Testis (tissue), 2 donors: ENCODE results near the gene PTPRT.

ENCODE experiments used
- CTCF ChIP-seq, 3 experiments: fragments of 450-650 bp in 2 of 3; fragments of 200-600 bp in 1 of 3; sonication (generic) in 1 of 3; IDR thresholded peaks; one replicate each; pipeline ENCODE4 v1.5.1; 2016 to 2019; ENCODE audit warnings: antibody characterized with exemption in 3 of 3, mild to moderate bottlenecking in 2 of 3, moderate library complexity in 1 of 3
- POLR2A ChIP-seq: fragments of 450-650 bp; IDR thresholded peaks from one replicate; pipeline ENCODE4 v1.6.1; 2017; ENCODE audit warnings: antibody characterized with exemption, mild to moderate bottlenecking, moderate library complexity

GRCh38 chr20:42341654-42342053, 848.1 kb downstream of the PTPRT start:
- TF ChIP-seq CTCF (IDR thresholded peaks at IDR 0.05) = no peak
- no peak for TF ChIP-seq POLR2A
